Uterus (tissue), 2 donors: Measurements from ENCODE around the gene AKAP8.

ENCODE experiments used
- POLR2A ChIP-seq, 2 donors: fragments of 450-650 bp; IDR thresholded peaks; one replicate each; pipeline ENCODE4 v1.6.1; 2016; ENCODE audit warnings: antibody characterized with exemption in 2 of 2, mild to moderate bottlenecking in 1 of 2, moderate library complexity in 1 of 2
- TF ChIP-seq, protein P1 (sequence below), 4 experiments: fragments of 200-600 bp in 2 of 4; fragments of 450-650 bp in 2 of 4; sonication (generic) in 2 of 4; IDR thresholded peaks; one replicate each; pipeline ENCODE4 v1.5.1; 2016 to 2019; ENCODE audit warnings: antibody characterized with exemption in 4 of 4, mild to moderate bottlenecking in 2 of 4, moderate library complexity in 1 of 4

DNA sequence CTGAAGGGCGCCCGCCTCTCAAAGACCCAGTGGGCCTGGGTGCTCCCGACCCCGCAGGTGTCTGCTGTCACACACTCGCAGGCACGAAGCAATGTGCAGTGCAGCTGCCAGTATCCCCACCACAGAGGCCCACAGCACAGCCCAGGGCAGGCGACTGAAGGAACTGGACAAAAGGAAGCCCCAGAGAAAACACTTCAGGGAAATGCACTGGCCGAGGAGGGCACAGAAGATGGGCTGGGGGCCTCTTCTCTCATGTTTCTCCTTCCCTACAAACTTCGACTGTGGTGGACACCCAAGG lies 10.0 kb downstream of the AKAP8 start:
- no peak for TF ChIP-seq POLR2A (IDR thresholded peaks at IDR 0.05)
- TF ChIP-seq, protein P1, sequence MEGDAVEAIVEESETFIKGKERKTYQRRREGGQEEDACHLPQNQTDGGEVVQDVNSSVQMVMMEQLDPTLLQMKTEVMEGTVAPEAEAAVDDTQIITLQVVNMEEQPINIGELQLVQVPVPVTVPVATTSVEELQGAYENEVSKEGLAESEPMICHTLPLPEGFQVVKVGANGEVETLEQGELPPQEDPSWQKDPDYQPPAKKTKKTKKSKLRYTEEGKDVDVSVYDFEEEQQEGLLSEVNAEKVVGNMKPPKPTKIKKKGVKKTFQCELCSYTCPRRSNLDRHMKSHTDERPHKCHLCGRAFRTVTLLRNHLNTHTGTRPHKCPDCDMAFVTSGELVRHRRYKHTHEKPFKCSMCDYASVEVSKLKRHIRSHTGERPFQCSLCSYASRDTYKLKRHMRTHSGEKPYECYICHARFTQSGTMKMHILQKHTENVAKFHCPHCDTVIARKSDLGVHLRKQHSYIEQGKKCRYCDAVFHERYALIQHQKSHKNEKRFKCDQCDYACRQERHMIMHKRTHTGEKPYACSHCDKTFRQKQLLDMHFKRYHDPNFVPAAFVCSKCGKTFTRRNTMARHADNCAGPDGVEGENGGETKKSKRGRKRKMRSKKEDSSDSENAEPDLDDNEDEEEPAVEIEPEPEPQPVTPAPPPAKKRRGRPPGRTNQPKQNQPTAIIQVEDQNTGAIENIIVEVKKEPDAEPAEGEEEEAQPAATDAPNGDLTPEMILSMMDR (IDR thresholded peaks at IDR 0.05), result no peak
